SU-DHL-6 (cell line): ENCODE results near the gene ME1.

Experiments
- H2AFZ ChIP-seq: fragments of 200-600 bp; sonication (generic); 2 replicates; pipeline ENCODE4 v1.6.1; 2014; ENCODE audit warnings: low read depth, mild to moderate bottlenecking, moderate library complexity, mixed read lengths, antibody characterized with exemption, low read length; ENCODE audit not compliant: severe bottlenecking
- H3F3A ChIP-seq: fragments of 200-600 bp; shearing (Covaris generic); 2 replicates; pipeline ENCODE4 v1.6.0; 2016; ENCODE audit warnings: antibody characterized with exemption, mild to moderate bottlenecking; ENCODE audit not compliant: insufficient read depth
- H3K27ac ChIP-seq: fragments of 200-600 bp; sonication (generic); 2 replicates; pipeline ENCODE4 v1.5.1; 2016; ENCODE audit warnings: low read depth, mild to moderate bottlenecking, low read length, moderate library complexity, mixed read lengths
- H3K27me3 ChIP-seq: fragments of 200-600 bp; sonication (generic), shearing (Covaris generic); 2 replicates; pipeline ENCODE4 v1.6.0; 2014; ENCODE audit warnings: mild to moderate bottlenecking, low read length
- H3K36me3 ChIP-seq: fragments of 200-600 bp; sonication (generic); 2 replicates; pipeline ENCODE4 v1.6.1; 2014; ENCODE audit warnings: mild to moderate bottlenecking, low read length, mixed read lengths
- H3K4me2 ChIP-seq: fragments of 300-600, 200-600 bp; shearing (Covaris generic), sonication (generic); 2 replicates; pipeline ENCODE4 v1.6.0; 2014; ENCODE audit warnings: low read length, low read depth, mild to moderate bottlenecking; ENCODE audit not compliant: poor library complexity, severe bottlenecking
- H3K4me3 ChIP-seq: fragments of 200-600 bp; sonication (generic); 2 replicates; pipeline ENCODE4 v1.5.1; 2014; ENCODE audit warnings: antibody characterized with exemption, low read length, mild to moderate bottlenecking, mixed read lengths; ENCODE audit not compliant: insufficient read depth, poor library complexity, severe bottlenecking
- H3K79me2 ChIP-seq: fragments of 200-600 bp; sonication (generic); 2 replicates; pipeline ENCODE4 v1.6.1; 2014; ENCODE audit warnings: mild to moderate bottlenecking, low read length, moderate library complexity; ENCODE audit not compliant: insufficient read depth
- H3K9ac ChIP-seq: fragments of 200-600 bp; sonication (generic); 2 replicates; pipeline ENCODE4 v1.7.0; 2014; ENCODE audit warnings: mild to moderate bottlenecking, low read length
- H3K9me2 ChIP-seq: fragments of 200-600 bp; sonication (generic); replicated peaks from 2 replicates; pipeline ENCODE4 v1.6.1; 2014; ENCODE audit warnings: low read length; ENCODE audit not compliant: insufficient read depth
- H3K9me3 ChIP-seq: fragments of 200-600 bp; sonication (generic); 2 replicates; pipeline ENCODE4 v1.6.1; 2014; ENCODE audit warnings: low read length, mixed read lengths; ENCODE audit not compliant: insufficient read depth
- H4K20me1 ChIP-seq: fragments of 200-600 bp; sonication (generic); 2 replicates; pipeline ENCODE4 v1.6.1; 2014; ENCODE audit warnings: low read depth, mild to moderate bottlenecking, antibody characterized with exemption, low read length, moderate library complexity, mixed read lengths
- EZH2phosphoT487 ChIP-seq: fragments of 200-600 bp; sonication (generic), shearing (Covaris generic); conservative IDR thresholded peaks from 2 replicates; pipeline ENCODE4 v1.6.1; 2018; ENCODE audit warnings: mild to moderate bottlenecking, antibody characterized with exemption, low read length, moderate library complexity, mixed read lengths
- TF ChIP-seq, protein P1 (sequence below): fragments of 200-600 bp; sonication (generic); IDR thresholded peaks from one replicate; pipeline ENCODE4 v1.5.1; 2017; ENCODE audit warnings: antibody characterized with exemption, mild to moderate bottlenecking, low read length, moderate library complexity; ENCODE audit not compliant: insufficient read depth, poor library complexity, severe bottlenecking

ME1 gene

DNA sequence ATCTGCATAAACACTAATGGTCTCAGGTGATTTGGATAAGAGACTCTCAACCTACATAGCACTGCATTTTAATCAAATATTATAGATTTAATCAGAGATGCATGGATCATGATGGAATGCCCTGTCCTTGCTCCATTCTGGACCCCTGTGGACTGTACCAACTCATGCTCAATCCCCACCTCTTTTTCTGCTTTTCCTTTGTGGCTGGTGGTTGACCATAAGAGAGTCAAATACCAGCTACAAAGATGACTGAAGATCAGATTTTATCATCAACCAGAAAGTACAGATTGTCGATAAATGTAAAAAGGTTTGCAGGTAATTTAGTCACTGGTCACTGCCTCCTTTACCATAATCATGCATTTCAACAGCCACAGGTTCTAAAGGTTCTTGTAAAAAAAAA, 116.2 kb downstream of the ME1 start:
- Histone ChIP-seq H2AFZ (no peak overlapping the region), H3F3A (no peaks in the 10 kb centered on the region), H3K9me2 (no peaks in the 10 kb centered on the region), H3K9me3 (no peaks in the 10 kb centered on the region), H3K27me3 (no peaks in the 10 kb centered on the region), H3K27ac (no peak overlapping the region), H3K36me3 (no peaks in the 10 kb centered on the region), H3K4me3 (no peak overlapping the region), H3K4me2 (no peak overlapping the region), H3K79me2 (no peaks in the 10 kb centered on the region), H4K20me1 (no peaks in the 10 kb centered on the region), H3K9ac (no peak overlapping the region)
- TF ChIP-seq EZH2phosphoT487 = no peak
- TF ChIP-seq, protein P1, sequence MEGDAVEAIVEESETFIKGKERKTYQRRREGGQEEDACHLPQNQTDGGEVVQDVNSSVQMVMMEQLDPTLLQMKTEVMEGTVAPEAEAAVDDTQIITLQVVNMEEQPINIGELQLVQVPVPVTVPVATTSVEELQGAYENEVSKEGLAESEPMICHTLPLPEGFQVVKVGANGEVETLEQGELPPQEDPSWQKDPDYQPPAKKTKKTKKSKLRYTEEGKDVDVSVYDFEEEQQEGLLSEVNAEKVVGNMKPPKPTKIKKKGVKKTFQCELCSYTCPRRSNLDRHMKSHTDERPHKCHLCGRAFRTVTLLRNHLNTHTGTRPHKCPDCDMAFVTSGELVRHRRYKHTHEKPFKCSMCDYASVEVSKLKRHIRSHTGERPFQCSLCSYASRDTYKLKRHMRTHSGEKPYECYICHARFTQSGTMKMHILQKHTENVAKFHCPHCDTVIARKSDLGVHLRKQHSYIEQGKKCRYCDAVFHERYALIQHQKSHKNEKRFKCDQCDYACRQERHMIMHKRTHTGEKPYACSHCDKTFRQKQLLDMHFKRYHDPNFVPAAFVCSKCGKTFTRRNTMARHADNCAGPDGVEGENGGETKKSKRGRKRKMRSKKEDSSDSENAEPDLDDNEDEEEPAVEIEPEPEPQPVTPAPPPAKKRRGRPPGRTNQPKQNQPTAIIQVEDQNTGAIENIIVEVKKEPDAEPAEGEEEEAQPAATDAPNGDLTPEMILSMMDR = no peak

DNA sequence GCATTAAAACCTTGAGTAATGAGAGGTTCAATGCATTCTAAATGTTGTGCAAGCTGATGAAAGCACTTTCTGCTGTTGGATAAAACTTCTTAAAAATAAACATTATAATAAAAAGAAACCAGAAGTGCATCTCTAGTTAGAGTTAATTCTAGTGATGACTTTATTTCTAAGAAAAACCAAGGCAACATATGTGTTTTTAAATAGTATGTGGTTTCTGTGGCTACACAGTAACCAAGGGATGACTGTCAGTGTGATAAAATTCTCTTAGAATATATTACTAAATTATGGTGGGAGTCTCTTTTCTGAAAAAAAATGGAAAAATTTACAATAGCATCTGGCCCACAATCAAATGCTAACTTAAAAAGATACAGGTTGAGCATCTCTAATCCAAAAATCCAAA, 117.0 kb downstream of the ME1 start:
- no peak overlapping the region for H2AFZ ChIP-seq
- no peak overlapping the region for H3K27ac ChIP-seq
- H3K36me3 ChIP-seq = no peaks in the 10 kb centered on the region
- no peak overlapping the region for H3K4me3 ChIP-seq
- H3K9ac ChIP-seq = no peak overlapping the region
- H3K79me2 ChIP-seq = no peaks in the 10 kb centered on the region
- no peaks in the 10 kb centered on the region for H3F3A ChIP-seq
- H3K27me3 ChIP-seq = no peaks in the 10 kb centered on the region
- H3K9me2 ChIP-seq = no peaks in the 10 kb centered on the region
- TF ChIP-seq, protein P1 = no peak
- TF ChIP-seq EZH2phosphoT487 = no peak
- no peaks in the 10 kb centered on the region for H3K9me3 ChIP-seq
- H4K20me1 ChIP-seq = no peaks in the 10 kb centered on the region
- no peak overlapping the region for H3K4me2 ChIP-seq

DNA sequence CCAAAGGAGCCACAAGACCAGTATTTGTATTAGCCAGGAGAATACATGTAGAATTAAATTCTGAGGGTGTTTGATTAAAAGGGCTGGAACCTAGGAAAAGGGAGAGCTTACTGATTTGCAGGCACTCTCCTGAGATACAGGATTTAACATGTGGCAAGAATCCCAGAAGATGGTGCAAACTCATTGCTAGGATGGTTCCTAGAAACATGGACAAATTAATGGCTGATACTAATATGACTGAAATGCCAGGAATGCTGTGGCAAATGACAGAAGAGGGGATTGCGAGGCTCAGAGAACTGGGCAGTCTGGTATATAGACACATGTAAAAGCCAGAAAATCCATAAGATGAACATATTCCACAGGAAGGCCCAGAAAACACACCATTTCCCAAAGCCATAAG, 119.6 kb downstream of the ME1 start:
- Histone ChIP-seq H3K4me3 (no peak overlapping the region), H3F3A (no peaks in the 10 kb centered on the region), H3K36me3 (no peaks in the 10 kb centered on the region), H3K27ac (no peak overlapping the region), H3K9me3 (no peaks in the 10 kb centered on the region), H3K27me3 (no peaks in the 10 kb centered on the region), H3K4me2 (no peak overlapping the region), H3K9ac (no peak overlapping the region), H3K9me2 (no peaks in the 10 kb centered on the region), H3K79me2 (no peaks in the 10 kb centered on the region), H2AFZ (no peak overlapping the region), H4K20me1 (no peaks in the 10 kb centered on the region)
- TF ChIP-seq, protein P1 = no peak
- no peak for TF ChIP-seq EZH2phosphoT487
